ENCODE results near the gene PAPPA2.

Gene PAPPA2

GRCh38 chr1:176811511-176812288 is 348.7 kb downstream of the PAPPA2 start:
- DNase-seq (ENCODE audit: low spot score) = no peak

GRCh38 chr1:176815621-176816020 is 352.6 kb downstream of the PAPPA2 start:
- DNase-seq (ENCODE audit: low spot score) = no peak

GRCh38 chr1:176816232-176816631 is 353.3 kb downstream of the PAPPA2 start:
- DNase-seq (ENCODE audit: low spot score) = no peak

- DNase-seq (ENCODE audit: low spot score) = no peak
These were observed 357.5 kb downstream of the PAPPA2 start for GRCh38 chr1:176820391-176821031.

GRCh38 chr1:176826265-176826664 is 363.3 kb downstream of the PAPPA2 start:
- DNase-seq (ENCODE audit: low spot score) = no peak

GRCh38 chr1:176829261-176829660 is 366.3 kb downstream of the PAPPA2 start:
- no peak for DNase-seq (ENCODE audit: low spot score)

- no peak for DNase-seq (ENCODE audit: low spot score)
These were observed 368.2 kb downstream of the PAPPA2 start for GRCh38 chr1:176831150-176831549.

- DNase-seq (ENCODE audit: low spot score) = no peak
These were observed 374.7 kb downstream of the PAPPA2 start for GRCh38 chr1:176837708-176838107.

GRCh38 chr1:176838276-176838995 is 375.5 kb downstream of the PAPPA2 start:
- no peak for DNase-seq (ENCODE audit: low spot score)

- no peak for DNase-seq (ENCODE audit: low spot score)
These were observed 376.2 kb downstream of the PAPPA2 start for GRCh38 chr1:176839216-176839615.

GRCh38 chr1:176841238-176841637 is 378.3 kb downstream of the PAPPA2 start:
- no peak for DNase-seq (ENCODE audit: low spot score)

- DNase-seq (ENCODE audit: low spot score) = peak; percentile 14
These were observed 380.6 kb downstream of the PAPPA2 start for GRCh38 chr1:176843352-176844297.

GRCh38 chr1:176847052-176847451 is 384.1 kb downstream of the PAPPA2 start:
- DNase-seq (ENCODE audit: low spot score) = no peak

- no peak for DNase-seq (ENCODE audit: low spot score)
These were observed 386.3 kb downstream of the PAPPA2 start for GRCh38 chr1:176849281-176849680.

- no peak for DNase-seq (ENCODE audit: low spot score)
These were observed 387.9 kb downstream of the PAPPA2 start for GRCh38 chr1:176850871-176851270.

- no peak for DNase-seq (ENCODE audit: low spot score)
These were observed 389.1 kb downstream of the PAPPA2 start for GRCh38 chr1:176852124-176852523.

GRCh38 chr1:176853503-176853902 is 390.5 kb downstream of the PAPPA2 start:
- no peak for DNase-seq (ENCODE audit: low spot score)

- no peak for DNase-seq (ENCODE audit: low spot score)
These were observed 391.1 kb downstream of the PAPPA2 start for GRCh38 chr1:176854121-176854520.

GRCh38 chr1:176854758-176855745 is 392.1 kb downstream of the PAPPA2 start:
- no peak for DNase-seq (ENCODE audit: low spot score)

- no peak for DNase-seq (ENCODE audit: low spot score)
These were observed 394.7 kb downstream of the PAPPA2 start for GRCh38 chr1:176857632-176858031.
